ENCODE data around the gene DNAJB8. TPM values are rescaled to one million over a fixed set of nuclear protein-coding genes. Genes with fewer than 3 reads are reported as not detected.

Gene DNAJB8
- total and polyA plus RNA-seq, 9 of the 15 experiments (the other 6 are each of a cell fraction or from before 2014, with no cell fraction given): not detected

- TF ChIP-seq THRB (CRISPR knock-in tag; conservative IDR thresholded peaks at IDR 0.05) (no peak), SNIP1 (IDR thresholded peaks at IDR 0.05; ENCODE audit: low read depth) (no peak), HDAC8 (tag; IDR thresholded peaks at IDR 0.05) (no peak), SMAD4 (CRISPR knock-in tag; conservative IDR thresholded peaks at IDR 0.05) (0 out of 2 replicates have a peak, but pooled peaks have one; percentile 50), PPARD (CRISPR knock-in tag; IDR thresholded peaks at IDR 0.05) (no peak), MYNN (IDR thresholded peaks at IDR 0.05) (peak; percentile 88), MYNN (CRISPR knock-in tag; IDR thresholded peaks at IDR 0.05) (no peak), HBP1 (CRISPR knock-in tag; IDR thresholded peaks at IDR 0.05) (no peak), ZNF764 (CRISPR knock-in tag; IDR thresholded peaks at IDR 0.05; ENCODE audit: low read depth) (no peak), ZKSCAN8 (CRISPR knock-in tag; IDR thresholded peaks at IDR 0.05) (no peak), SNAPC5 (CRISPR knock-in tag; IDR thresholded peaks at IDR 0.05) (no peak), FOXK1 (CRISPR knock-in tag; IDR thresholded peaks at IDR 0.05; ENCODE audit: borderline replicate concordance) (no peak), PRMT5 (CRISPR knock-in tag; IDR thresholded peaks at IDR 0.05) (no peak), ZNF324 (CRISPR knock-in tag; IDR thresholded peaks at IDR 0.05) (no peak), CBX2 (IDR thresholded peaks at IDR 0.05; ENCODE audit: insufficient read depth, low read length, poor library complexity, severe bottlenecking) (no peak), HDGF (IDR thresholded peaks at IDR 0.05) (no peak), BRF2 (IDR thresholded peaks at IDR 0.05; ENCODE audit: borderline replicate concordance, insufficient read depth, insufficient read length) (no peak), ZNF518B (CRISPR knock-in tag; IDR thresholded peaks at IDR 0.05) (no peak), RFX7 (CRISPR knock-in tag; IDR thresholded peaks at IDR 0.05) (no peak), POU5F1 (IDR thresholded peaks at IDR 0.05; ENCODE audit: borderline replicate concordance, low read depth, low read length, partially characterized antibody) (no peak), HCFC1 (IDR thresholded peaks at IDR 0.05; ENCODE audit: low read depth, low read length) (no peak), SRSF7 (optimal IDR thresholded peaks at IDR 0.05; ENCODE audit: low read depth, low read length) (no peak)
Observed at GRCh38 chr3:128496602-128497304, 30.1 kb upstream of the DNAJB8 start (continued).

All from K562 (cell line).